Measurements from ENCODE around the gene FBXL4. TPM values are rescaled to one million over a fixed set of nuclear protein-coding genes. Genes with fewer than 3 reads are reported as not detected.

The FBXL4 gene
- total RNA-seq, 4 donors from 2014 or later, result 14.5 to 26.7 (median 18.3) TPM

DNA sequence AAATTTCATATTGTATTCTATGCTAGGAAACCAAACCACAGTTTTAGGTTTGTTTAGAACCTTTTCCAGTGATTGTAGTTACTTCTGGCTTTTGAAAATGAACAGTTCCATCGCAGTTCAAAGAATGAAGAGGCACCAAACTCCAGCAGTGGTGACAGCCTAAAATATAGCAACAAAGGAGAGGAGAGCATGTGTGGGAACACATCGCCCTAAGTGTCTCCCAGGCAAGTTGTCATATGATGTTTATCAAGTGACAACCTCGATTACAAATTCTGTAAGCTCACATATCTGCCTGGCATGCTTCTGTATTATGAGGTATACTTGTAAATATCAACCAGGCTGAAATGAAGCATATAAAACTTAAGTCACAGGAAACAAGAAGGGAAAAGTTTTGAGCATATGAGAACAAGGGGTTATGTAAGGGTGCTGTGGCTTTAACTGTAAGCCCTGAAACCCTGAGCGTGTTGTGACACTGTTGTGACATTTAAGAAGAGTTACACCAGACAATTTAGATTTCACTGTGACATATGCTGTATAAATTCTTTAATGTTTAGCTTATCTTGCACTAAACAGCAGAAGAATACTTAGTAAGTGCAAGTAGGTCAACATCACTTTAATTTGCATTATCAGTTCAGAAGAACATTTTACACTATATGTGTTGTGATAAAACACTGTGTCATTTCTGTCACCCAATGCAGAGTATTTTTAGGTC, 29.1 kb upstream of the FBXL4 start:
- Histone ChIP-seq H3K36me3 (no peaks in the 10 kb centered on the region), H3K9me3 (no peaks in the 10 kb centered on the region), H3K4me1 (peaks cover 6% of the 10 kb centered on the region), H3K4me3 (no peak overlapping the region), H3K27ac (no peak overlapping the region), H3K27me3 (no peaks in the 10 kb centered on the region)
- DNase-seq (ENCODE audit: low spot score in 2 of 2), result no peak
- WGBS, result 64% methylated on average over 4 of the region's 4 CpGs
- no peak for TF ChIP-seq EP300 (IDR thresholded peaks at IDR 0.05)
- no peak for TF ChIP-seq POLR2A (IDR thresholded peaks at IDR 0.05)

DNA sequence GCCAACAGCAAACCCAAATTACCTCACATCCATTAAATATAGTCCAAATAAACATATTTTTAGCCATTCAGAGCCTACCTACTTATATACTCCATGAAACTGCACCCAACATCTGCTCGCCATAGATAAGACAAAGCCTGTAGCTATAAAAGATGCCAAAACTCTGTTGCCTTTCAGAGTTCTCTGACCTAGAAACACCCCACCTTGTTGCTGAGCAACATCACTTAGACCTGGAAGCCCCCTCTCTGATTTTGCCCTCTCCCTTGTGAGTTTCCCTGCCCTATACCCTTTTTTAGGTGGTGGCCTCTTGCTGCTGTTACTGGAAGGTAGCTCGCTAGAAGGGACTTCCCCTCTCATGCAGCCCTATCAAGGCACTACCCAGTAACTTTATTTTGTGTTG, 27.7 kb upstream of the FBXL4 start:
- TF ChIP-seq EP300 (IDR thresholded peaks at IDR 0.05) (no peak), POLR2AphosphoS5 (IDR thresholded peaks at IDR 0.05) (no peak), POLR2A (IDR thresholded peaks at IDR 0.05) (no peak)
- TF ChIP-seq, protein P1, sequence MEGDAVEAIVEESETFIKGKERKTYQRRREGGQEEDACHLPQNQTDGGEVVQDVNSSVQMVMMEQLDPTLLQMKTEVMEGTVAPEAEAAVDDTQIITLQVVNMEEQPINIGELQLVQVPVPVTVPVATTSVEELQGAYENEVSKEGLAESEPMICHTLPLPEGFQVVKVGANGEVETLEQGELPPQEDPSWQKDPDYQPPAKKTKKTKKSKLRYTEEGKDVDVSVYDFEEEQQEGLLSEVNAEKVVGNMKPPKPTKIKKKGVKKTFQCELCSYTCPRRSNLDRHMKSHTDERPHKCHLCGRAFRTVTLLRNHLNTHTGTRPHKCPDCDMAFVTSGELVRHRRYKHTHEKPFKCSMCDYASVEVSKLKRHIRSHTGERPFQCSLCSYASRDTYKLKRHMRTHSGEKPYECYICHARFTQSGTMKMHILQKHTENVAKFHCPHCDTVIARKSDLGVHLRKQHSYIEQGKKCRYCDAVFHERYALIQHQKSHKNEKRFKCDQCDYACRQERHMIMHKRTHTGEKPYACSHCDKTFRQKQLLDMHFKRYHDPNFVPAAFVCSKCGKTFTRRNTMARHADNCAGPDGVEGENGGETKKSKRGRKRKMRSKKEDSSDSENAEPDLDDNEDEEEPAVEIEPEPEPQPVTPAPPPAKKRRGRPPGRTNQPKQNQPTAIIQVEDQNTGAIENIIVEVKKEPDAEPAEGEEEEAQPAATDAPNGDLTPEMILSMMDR (IDR thresholded peaks at IDR 0.05), result no peak
- 96% methylated on average over 2 of the region's 2 CpGs for WGBS
- Histone ChIP-seq H3K4me1 (peaks cover 6% of the 10 kb centered on the region), H3K4me3 (no peak overlapping the region), H3K9me3 (no peaks in the 10 kb centered on the region), H3K36me3 (no peaks in the 10 kb centered on the region), H3K27me3 (no peaks in the 10 kb centered on the region), H3K27ac (no peak overlapping the region)
- DNase-seq (ENCODE audit: low spot score in 2 of 2), result no peak

DNA sequence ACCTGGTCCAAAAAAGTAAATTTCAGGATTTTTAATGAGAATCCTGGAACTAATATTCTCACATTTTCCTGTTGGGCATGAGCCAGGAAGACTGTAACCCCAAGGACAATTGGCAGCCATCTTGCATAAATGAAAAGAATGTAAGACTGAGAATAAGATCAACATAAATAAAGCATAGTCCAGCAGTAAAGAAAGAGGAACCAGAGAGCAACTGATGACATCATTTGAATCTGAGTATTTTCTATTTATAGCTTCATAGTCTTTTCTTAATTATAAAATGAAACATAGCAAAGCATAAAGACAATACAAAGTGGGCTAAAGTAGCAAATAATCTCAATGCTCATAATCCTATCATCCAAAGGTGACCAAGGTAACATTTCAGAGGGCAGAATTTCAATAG, 26.6 kb upstream of the FBXL4 start:
- no peak overlapping the region for H3K27ac ChIP-seq
- H3K9me3 ChIP-seq, result no peaks in the 10 kb centered on the region
- no peaks in the 10 kb centered on the region for H3K27me3 ChIP-seq
- no peak for DNase-seq (ENCODE audit: low spot score in 2 of 2)
- no peaks in the 10 kb centered on the region for H3K36me3 ChIP-seq
- peaks cover 6% of the 10 kb centered on the region for H3K4me1 ChIP-seq
- H3K4me3 ChIP-seq, result no peak overlapping the region
- TF ChIP-seq, protein P1 (IDR thresholded peaks at IDR 0.05), result no peak
- no peak for TF ChIP-seq POLR2A (IDR thresholded peaks at IDR 0.05)
- TF ChIP-seq POLR2AphosphoS5 (IDR thresholded peaks at IDR 0.05), result no peak
- no peak for TF ChIP-seq EP300 (IDR thresholded peaks at IDR 0.05)

DNA sequence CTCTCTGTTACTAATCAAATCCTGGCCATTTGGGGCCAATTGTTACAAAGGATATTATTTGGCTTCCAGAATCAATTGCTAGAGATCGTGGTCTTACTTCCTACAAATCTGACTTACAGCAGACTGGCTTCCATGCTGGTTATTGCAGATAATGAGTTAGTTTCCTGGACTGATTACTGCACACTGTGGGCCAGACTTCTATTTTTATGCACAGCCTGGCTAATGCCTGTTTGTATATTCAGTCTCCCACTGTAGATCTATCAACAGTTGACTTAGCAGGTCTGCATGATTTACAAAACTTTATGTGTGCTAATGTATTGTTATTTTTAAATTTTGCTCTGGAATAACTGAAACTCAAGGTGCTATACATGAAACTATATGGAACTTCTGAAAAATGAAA, 25.8 kb upstream of the FBXL4 start:
- Histone ChIP-seq H3K9me3 (no peaks in the 10 kb centered on the region), H3K36me3 (no peaks in the 10 kb centered on the region), H3K27ac (no peak overlapping the region), H3K4me3 (no peak overlapping the region), H3K27me3 (no peaks in the 10 kb centered on the region), H3K4me1 (peaks cover 3% of the 10 kb centered on the region)
- 83% methylated on average over 1 of the region's 1 CpG for WGBS
- TF ChIP-seq POLR2AphosphoS5 (IDR thresholded peaks at IDR 0.05) (no peak), EP300 (IDR thresholded peaks at IDR 0.05) (no peak), POLR2A (IDR thresholded peaks at IDR 0.05) (no peak)
- TF ChIP-seq, protein P1 (IDR thresholded peaks at IDR 0.05), result no peak
- DNase-seq (ENCODE audit: low spot score in 2 of 2), result no peak

DNA sequence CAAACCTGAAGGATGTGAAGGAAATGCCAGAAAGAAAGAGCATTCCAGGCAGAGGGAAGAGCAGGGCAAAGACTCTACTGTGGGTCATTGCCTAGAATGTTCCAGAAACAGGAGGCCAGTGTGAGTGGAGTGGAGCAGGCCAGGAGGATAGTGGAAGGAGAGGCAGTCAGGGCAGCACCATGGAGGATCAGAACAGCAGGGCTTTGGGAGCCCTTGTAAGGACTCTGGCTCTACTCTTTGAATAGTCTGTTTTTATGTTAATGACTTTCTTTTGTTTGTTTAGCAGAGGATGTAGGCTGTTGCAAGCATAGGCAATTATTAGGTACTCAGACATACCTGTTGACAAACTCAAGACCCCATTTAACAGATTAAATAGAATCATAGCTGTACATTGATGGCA, 23.6 kb upstream of the FBXL4 start:
- no peaks in the 10 kb centered on the region for H3K27me3 ChIP-seq
- TF ChIP-seq, protein P1 (IDR thresholded peaks at IDR 0.05), result no peak
- TF ChIP-seq POLR2A (IDR thresholded peaks at IDR 0.05) (no peak), EP300 (IDR thresholded peaks at IDR 0.05) (no peak), POLR2AphosphoS5 (IDR thresholded peaks at IDR 0.05) (no peak)
- H3K36me3 ChIP-seq, result no peaks in the 10 kb centered on the region
- no peaks in the 10 kb centered on the region for H3K9me3 ChIP-seq
- DNase-seq (ENCODE audit: low spot score in 2 of 2), result no peak
- no peaks in the 10 kb centered on the region for H3K4me1 ChIP-seq
- no peak overlapping the region for H3K4me3 ChIP-seq
- H3K27ac ChIP-seq, result no peak overlapping the region

DNA sequence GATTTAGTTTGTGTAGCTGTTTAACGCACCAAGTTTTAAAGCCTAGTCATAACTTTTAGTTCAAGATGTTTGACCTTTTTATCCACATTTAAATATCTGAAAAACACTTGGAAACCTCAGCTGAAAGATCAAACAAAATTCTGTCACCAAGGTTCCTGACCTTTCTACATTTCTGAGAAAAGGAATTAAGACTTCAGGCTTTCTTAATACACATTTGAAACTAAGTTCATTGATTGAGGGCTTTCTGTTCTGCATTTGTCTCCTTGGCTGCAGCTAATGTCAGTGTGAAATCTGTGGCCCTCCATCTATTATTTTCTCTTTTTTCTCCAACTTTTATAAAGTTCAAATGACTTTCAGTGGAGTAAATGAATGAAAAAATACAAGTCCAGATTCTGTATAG, 22.7 kb upstream of the FBXL4 start:
- H3K27ac ChIP-seq, result no peak overlapping the region
- no peaks in the 10 kb centered on the region for H3K27me3 ChIP-seq
- H3K4me3 ChIP-seq, result no peak overlapping the region
- no peaks in the 10 kb centered on the region for H3K4me1 ChIP-seq
- 62% methylated on average over 1 of the region's 1 CpG for WGBS
- DNase-seq (ENCODE audit: low spot score in 2 of 2), result no peak
- no peaks in the 10 kb centered on the region for H3K9me3 ChIP-seq
- no peaks in the 10 kb centered on the region for H3K36me3 ChIP-seq
- TF ChIP-seq, protein P1 (IDR thresholded peaks at IDR 0.05), result no peak
- no peak for TF ChIP-seq POLR2A (IDR thresholded peaks at IDR 0.05)
- TF ChIP-seq POLR2AphosphoS5 (IDR thresholded peaks at IDR 0.05), result no peak
- TF ChIP-seq EP300 (IDR thresholded peaks at IDR 0.05), result no peak
